Frontal cortex (tissue), 4 donors: Measurements from ENCODE around the gene CYP19A1. TPM values are rescaled to one million over a fixed set of nuclear protein-coding genes. Genes with fewer than 3 reads are reported as not detected.
A peak's percentile ranks its signal among the peaks of the same experiment; 100 is the strongest.
"Not testable (repeated sequence)": the region's sequence is repeated elsewhere in the genome, so short reads cannot be mapped to it uniquely, and the experiment has no call there.

ENCODE experiments used
- DNase-seq, 2 donors: peaks; one replicate each; pipeline ENCODE4 v3.0.0; 2012; ENCODE audit warnings: low spot score in 2 of 2
- FAIRE-seq: peaks from 2 replicates; lab custom pipeline; 2012; peaks lifted over from hg19 to GRCh38; lab: Jason Lieb, UNC
- total RNA-seq: library from RNA; depleted of rRNA; stranded (reverse); fragments of >200 nt; gene quantifications from one replicate; pipeline ENCODE4 v1.2.3, GENCODE V29; 2014
- donor health status: control.
- donor health status: control.
- donor health status: control.

The CYP19A1 gene
- total RNA-seq, 1 donor from 2014 or later = 1.2 TPM

DNA sequence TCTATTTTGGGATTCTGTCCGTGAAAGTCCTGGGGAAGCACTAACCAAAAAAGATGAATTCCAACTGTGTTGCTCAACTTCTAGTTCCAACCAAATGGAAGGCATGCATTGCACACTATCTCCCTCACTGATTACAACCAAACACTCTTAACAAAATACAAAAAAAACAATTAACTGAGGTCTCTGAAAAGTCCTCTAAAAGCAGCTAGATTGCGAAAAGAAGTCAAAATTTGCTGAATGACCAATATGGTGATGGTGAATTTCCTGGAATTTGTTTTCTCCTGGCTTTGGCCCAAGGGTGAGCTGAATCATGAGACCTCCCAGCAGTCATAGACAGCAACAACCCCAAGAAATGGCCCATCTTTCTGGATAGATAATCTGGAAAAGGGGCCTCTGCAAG is 28.3 kb downstream of the CYP19A1 start:
- FAIRE-seq (no peak), DNase-seq (no peak)

DNA sequence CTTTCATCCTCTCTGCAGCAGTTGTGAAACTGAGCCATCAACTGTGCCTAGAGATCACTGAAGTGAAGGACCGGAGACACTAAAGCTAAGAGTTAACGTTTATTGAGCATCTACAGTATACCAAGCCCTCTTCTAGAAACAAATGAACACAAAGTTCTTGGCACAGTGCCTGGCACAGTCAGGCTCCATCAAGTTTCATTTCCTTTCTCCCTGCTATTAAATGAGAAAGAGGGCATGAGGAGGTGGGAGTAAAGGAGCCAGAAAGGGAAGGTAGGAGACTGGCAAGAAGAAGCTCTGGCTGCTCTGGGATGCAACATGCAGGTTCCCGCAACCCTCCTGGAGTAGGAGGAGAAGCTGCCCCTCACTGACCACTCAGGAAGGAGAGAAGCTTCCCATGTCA is 30.6 kb downstream of the CYP19A1 start:
- FAIRE-seq (no peak), DNase-seq (no peak)

DNA sequence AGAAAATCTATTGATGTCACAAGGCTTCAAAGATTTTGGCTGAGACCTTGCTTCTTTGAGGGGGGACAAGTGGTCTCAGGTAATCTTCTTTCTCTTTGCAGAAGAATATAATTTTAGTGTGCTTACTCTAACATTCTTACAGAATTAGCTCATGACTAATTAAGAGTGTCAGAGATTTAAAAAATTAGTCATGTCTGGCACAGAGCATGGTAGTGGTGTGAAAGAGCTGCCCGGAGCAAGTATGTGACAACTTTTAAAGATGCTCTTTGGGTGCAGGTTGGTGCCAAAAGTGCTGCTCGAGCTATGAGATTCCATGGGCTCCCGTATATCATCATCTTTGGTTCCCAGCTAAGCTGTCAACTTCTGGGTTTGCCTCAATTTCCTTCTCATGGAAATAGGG is 31.1 kb downstream of the CYP19A1 start:
- FAIRE-seq = no peak
- no peak for DNase-seq

DNA sequence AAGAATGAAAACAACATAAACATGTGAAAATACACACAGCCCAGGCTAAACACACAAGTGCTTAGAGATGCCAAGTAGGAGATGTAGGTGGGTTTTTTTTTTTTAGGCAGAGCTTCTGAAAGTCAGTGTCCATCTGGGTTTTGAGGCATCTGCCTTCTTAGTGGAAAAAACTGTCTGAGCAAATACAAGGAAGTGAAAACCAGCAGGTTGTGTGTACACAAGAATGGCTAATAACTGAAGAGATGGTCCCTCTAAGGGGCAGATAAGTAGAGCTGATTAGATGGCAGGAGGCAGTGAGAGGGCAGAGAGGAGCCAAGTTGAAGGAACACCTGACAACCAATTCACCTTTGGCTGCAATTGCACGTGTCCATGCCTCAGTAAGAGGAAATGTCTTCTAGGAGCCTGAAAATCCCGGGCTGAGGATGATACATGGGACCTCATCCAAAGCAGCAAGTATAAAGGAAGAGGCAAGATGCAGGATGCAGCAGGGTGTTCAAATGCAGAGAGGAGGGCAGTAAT is 34.9 kb downstream of the CYP19A1 start:
- FAIRE-seq (no peak), DNase-seq (no peak)

DNA sequence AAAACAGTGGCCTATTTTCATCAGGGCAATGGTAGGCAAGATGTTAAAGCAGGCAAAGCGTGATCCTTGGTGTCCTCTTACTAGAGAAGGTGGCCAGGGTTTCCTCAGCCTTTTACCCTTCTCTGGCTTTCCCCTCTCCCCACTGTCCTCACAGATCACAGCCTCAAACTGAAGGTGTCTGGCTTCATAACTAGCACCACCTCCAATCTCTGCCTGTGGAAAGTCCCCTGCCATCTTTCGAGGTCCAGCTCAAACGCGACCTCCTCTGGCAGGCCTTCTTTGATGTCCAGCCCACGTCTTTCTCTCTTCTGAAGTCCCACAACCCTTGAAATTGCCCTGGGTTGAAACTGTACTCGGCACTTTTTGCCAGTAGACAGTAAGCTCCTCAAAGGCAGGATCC is 35.9 kb downstream of the CYP19A1 start:
- no peak for FAIRE-seq

DNA sequence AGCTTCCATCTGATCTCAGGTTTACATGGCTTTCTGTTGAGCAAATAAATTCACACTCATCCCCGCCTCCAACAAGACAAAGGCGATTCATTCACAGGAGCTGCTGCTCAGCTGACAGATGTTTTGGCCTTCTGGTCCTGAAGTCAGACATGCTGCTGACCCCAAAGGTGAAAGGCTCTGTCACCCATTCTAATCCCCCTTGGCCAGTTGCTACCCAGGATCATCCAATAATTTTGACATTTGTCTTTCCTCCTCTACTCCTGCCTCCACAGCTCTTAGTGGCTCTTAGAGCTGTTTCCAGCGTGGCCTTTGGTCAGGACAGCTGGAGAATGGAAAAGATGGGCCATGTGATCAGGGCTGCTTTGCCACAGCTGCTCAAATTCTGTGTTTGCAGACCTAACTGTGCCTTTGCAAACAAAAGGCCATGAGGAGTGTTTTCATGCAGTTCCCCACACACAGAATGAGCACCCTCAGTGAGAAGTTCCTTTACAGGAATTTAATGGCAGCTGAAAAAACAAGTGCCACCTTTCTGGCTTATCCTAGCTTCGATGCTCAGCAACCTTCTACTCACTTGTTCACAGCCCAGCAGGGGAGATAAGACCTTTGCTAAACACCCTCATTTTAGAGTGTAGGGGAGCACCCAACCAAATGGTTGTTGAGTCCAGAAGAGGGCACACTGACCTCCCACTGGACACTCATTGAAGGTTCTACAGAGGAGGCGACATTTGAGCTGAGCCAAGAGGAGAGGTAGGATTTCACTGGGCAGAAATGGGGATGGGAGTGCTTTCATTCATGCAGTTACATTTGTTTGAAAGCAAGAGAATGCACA is 39.0 kb downstream of the CYP19A1 start:
- FAIRE-seq = no peak
- no peak for DNase-seq

More for the DNA sequence above, 35.9 kb downstream of the CYP19A1 start:
- no peak for DNase-seq

DNA sequence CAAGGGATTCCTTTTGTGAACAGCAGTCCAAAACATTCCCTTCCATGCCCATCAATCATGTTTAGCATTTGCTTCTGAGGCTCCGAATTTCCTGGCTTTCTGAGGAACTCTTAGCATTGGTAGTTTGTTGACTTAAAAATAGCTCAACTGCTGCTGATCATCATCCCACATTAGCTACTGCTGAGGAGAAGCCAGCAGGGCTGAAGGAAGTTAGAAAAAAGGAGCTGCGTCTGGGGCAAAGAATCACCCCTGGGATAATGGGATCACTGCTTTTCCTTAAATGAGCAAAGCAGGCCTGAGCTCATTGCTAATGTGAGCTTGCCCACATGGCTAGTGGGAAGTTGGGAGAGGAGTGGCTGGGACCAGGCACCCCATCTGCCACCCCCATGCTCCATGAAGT is 39.8 kb downstream of the CYP19A1 start:
- FAIRE-seq = no peak
- DNase-seq = peak in 1 of 2 donors; percentile 39

DNA sequence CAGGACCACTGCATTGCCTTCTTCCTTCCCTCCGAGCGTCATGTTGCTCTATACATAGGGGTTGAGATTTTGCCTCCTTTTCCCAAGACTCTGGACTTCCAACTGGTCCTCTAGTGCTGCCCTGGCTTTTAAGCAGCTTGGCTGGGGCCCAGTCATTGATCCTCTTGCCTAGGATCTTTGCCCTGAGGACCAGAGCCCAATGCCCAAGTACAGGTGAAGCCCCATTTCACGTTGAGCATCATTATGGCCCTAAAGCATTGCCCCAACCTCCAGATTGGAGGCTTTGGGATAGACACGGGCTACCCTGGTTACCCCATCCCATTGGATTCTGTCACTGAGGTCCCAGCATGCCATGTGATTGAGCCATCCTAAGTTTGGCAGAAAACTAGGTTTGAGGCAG is 47.7 kb downstream of the CYP19A1 start:
- FAIRE-seq (no peak), DNase-seq (no peak)

DNA sequence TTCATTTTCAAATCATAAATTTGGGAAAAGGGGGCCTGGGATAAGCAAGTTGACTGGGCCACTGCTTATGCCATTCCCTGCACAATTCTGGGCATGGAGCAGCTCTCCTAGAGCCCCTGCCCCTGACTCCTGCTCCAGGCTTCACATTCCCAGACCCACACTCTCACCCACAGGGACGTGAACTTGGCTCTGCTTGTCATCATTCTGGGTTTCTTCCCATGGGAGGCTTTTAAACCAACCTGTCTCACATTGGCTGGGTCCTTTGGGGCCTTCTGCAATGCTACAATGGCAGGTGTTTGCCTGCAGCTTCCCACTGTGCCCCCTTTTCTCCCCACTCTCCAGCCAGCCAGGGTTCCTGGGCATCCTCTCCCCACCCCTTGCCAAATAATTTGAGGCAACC is 49.1 kb downstream of the CYP19A1 start:
- no peak for FAIRE-seq
- no peak for DNase-seq

DNA sequence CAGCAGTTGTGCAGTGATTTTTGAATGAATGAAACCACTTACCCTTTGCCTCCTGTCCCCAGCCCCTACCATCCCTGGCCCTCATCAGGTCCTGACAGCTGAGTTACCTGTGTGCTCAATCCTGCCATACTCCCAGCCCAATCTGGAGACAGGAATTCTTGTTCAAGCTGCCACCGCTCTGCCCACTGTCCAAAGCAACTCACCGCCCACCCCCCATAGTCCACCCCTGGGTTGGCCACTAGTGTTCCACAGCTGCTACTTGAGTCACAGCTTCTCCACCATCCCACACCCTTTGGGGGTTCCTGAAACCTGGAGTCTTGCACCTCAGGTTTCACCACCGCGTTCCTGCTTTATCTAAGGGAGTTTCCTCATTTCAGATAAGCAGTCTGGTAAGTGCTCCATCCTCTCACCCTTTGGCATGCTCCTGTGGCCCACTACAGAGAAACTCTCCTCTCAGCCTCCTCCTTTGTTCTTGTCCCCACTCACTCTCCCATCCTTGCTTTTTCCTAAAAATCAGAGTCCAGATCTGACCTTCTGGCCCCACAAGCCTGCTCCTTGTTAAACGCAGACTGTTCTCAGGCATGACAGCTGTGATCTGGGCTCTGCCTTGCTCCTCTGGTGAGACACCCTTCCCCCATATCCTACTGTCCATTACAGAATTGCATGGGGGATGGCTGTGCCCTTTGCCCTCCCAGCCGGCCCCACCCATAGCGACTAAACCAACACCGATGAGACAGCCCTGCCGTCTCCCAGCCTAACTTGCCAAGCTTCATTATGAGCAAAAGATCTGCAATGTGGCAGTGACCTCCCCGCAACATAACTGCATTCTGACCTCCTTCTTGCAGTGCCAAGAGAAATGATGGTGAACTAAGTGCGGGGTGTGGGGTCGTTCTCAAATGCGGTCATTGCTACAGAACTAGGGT is 50.0 kb downstream of the CYP19A1 start:
- FAIRE-seq (no peak), DNase-seq (no peak)

DNA sequence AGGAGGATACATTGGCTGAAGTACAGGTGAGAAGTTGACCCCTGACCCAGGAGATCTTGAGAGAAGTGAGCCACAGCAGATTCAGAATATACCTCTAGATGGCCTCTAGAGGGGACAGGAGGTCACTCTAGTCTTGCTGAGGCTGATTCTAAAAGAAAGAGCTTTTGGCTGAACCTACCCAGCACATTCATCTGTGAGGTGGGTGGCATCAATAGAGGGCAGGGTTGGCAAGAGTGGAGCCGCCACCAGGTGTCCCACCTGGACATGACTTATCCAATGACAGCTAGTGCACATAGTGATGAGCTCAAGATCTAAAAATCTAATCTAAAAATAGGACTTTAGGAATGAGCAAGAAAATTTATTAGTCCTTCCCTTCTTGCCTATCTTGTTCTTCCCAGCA is 51.6 kb downstream of the CYP19A1 start:
- no peak for FAIRE-seq
- DNase-seq = no peak

DNA sequence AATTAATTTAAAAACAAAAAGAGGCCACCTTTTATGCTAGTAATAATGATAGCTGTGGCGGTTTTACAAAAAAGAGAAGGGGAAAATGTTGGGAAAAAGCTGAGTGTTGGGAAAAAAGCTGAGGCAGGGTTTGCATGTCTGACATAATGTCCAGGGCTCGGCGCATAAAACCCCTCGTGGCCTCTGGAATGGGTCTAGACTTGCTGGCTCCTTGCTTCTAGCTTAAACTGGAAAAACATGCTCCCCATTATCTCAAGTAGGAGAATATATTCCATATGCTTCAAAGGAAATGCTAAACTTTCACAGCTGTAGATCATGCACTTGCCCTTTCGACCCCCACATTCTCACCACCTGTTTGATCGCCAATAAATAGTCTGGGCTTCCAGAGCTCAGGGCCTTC is 53.0 kb downstream of the CYP19A1 start:
- FAIRE-seq = no peak
- DNase-seq = no peak

DNA sequence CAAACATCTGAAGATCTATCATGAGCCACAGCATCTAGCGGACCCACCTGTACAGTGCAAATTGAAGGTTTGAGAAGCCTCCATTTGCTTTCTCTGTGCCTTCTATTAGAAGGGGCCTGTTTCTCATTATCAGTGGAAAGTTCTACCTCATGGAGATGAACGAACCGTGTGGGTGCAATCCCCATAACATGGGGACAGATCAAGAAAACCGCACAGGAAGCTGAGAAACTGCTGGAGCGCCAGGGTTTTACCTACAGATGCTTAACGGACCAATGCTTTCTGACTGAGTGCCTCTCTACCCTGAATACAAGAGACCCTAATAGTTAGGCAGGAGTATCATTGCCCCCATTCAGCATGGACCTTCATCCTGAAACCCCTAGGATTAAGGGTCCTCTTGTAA is 53.5 kb downstream of the CYP19A1 start:
- DNase-seq (no peak), FAIRE-seq (no peak)

DNA sequence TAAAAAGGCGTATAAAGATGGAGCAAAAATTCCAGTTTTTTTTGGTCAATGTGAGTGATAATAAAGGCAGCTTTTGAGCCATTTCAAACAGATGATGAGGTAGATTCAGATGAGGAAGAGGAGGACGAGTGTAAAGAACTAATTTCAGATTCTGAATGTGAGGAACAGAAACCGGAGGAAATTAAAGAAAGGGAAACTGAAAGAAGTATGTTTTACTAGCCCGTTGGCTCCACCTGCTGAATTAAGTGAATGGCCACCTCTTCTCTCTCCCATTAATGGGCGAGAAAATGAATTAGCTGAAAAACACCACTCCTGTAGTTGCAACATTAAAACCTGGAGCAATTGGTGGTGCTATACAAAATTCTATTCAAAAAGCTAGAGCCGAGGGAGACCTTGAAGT is 55.4 kb downstream of the CYP19A1 start:
- FAIRE-seq (no peak), DNase-seq (no peak)

DNA sequence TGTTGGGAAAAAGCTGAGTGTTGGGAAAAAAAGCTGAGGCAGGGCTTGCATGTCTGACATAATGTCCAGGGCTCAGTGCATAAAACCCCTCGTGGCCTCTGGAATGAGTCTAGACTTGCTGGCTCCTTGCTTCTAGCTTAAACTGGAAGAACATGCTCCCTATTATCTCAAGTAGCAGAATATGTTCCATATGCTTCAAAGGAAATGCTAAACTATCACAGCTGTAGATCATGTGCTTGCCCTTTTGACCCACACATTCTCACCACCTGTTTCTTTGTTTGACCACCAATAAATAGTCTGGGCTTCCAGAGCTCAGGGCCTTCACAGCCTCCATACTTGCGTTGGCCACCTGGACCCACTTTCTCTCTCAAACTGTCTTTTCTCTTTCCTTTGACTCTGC is 56.2 kb downstream of the CYP19A1 start:
- FAIRE-seq = not testable (repeated sequence)

DNA sequence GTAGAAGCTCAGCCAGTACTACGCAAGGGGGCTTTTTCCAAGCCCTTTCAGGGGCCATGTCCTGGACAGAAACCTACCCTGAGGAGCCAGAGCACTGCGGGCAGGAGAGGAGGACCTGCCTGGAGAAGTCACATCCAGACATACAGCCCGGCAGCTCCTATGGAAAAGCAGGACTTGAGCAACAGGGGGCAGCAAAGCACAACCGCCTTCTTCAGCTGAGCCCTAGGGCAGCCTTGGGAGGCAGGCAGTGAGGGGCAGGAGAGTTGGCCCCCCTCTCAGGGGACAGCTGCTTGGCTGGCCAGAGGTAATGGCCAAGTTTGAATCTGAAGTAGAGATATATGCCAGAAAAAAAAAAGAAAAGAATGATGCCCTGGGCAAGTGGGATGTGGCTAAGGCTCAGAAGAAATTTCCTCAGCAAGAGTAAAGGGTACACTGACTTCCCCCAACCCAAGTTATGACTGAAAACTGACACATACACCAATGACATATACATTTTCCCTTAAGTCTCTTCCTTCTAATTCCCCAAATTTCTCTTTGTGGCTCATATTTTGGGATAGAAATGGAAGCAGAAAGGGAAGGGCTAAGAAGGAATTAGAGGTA is 56.9 kb downstream of the CYP19A1 start:
- DNase-seq (peak in 1 of 2 donors; percentile 61), FAIRE-seq (no peak)

More for the DNA sequence above, 56.2 kb downstream of the CYP19A1 start:
- not testable (repeated sequence) for DNase-seq

DNA sequence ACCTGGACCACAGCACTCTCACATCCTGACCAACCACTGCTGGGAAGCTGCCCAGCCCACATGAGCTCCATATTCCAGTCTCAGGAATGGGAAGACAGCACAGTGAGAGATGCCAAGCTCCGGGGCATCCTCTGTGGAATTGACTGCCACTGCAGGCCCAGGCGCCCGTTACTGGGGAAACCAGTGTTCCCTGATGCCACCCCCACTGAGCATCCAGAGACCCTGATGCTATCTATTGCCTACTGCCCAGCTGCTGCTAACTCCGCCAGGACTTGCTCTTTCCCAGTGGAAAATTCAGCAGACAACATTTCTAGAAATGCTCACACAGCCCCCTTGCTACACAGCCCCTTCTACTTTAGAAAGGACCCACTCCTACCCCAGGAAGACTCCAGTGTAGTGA is 57.6 kb downstream of the CYP19A1 start:
- FAIRE-seq (no peak), DNase-seq (no peak)

DNA sequence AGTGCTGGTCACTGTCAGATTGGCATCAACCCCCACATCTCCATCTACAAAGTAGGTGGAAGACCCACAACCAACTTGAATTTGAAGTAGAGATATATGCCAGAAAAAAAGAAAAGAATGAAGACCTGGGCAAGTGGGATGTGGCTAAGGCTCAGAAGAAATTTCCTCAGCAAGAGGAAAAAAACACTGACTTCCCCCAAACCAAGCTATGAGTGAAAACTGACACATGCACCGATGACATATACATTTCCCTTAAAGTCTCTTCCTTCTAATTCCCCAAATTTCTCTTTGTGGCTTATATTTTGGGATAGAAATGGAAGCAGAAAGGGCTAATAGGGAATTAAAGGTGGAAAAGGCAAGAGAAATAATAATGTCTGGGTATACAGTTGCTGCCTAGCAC is 59.0 kb downstream of the CYP19A1 start:
- DNase-seq (no peak), FAIRE-seq (no peak)

DNA sequence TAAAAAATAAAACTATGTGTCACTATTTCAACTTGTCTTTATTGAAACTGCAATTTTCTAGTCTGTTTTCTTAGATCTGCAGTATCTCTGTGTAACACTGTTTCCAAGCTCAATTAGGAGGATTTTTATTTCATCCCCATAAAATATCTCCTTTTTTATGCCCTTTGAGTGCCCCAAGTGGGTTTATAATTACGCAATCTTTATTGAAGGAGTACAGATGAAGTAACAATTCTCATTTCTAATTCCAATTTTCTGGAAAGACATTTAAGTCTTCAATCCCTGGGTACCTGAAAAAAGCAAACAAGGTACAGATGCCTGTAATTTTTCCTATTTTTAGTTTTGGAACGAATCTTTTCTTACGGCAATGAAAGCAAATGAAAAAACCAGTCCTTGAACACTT is 61.3 kb downstream of the CYP19A1 start:
- FAIRE-seq (no peak), DNase-seq (no peak)

DNA sequence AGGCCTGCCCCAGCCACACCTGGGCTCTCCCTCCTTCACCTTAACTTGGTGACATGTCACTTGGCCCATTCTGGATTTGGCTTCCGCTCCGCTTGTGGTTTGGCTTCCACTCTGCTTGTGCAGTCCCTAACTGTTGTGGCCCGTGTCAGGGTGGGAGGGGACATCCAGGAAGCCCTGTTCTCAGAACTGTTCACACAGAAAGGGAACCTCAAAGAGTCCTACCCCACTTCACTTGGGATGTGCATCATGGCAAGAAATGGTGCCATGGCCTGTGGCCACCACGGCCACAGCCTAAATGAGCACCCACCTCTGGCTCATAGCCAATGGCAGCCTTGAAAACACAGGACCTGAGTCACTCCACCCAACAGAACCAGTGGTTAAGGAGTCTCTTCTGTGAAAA is 63.4 kb downstream of the CYP19A1 start:
- no peak for DNase-seq
- FAIRE-seq = no peak
